HG02588 (cell line): ENCODE measurements around the gene RHO.

Experiments
- ATAC-seq: cut with Tn5 transposase; IDR thresholded peaks from one replicate; pipeline ENCODE4 v1.9.1; 2021; ENCODE audit warnings: mild to moderate bottlenecking, moderate library complexity; ENCODE audit not compliant: unreplicated experiment

Gene RHO

DNA sequence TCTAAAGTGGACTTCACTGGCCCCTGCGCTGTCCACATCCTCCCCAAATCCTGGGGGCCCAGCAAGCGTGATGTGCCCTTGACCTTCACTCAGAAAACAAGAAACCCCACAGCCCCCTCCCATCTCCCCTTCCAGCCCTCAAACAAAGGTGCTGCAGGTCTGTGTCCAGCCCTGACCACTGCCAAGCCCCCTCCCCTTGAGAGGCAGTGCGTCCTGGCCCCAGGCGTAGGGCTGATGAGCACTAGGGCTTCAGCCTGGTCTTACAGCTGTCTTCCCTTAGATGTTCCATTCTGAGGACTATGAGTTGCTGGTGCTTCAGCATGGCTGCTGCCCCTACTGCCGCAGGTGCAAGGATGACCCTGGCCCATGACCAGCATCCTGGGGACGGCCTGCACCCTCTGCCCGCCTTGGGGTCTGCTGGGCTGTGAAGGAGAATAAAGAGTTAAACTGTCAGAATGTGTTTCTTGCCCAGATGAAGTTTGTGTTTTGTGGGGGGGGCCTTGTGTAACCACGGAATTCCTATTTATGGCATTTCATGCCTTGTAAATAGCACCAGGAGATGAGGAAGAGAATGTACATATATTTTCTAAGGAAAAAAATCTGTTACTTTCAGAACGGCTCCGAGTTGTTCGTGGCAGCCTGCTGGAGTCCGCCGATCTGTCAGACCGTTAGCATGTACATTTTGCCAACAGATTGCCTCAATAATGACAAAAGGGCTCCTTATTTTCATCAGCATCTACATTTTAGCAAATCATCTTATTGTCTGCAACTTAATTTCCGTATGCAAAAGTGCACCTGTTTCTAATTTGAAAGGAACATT lies 8.3 kb upstream of the RHO start:
- no peak for ATAC-seq

DNA sequence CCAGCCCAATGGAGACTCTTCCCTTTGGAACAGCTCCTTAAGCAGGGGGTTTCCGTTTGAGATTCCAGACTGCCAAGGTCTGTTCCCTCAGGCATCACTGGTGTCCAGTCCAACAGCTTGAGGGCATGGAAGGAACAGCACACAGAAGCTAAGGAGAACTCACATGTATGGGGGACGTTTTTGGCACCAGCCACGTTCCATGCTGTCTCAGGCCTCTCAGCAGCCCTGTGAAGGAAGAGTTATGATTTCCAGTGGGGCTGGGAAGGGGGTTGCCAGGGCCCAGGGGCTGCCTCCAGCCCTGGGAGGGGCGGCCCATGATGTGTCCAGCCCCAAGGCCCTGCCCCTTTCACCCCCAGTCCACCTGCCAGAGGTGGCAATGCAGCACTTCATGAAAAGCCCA lies 7.5 kb upstream of the RHO start:
- ATAC-seq = no peak

DNA sequence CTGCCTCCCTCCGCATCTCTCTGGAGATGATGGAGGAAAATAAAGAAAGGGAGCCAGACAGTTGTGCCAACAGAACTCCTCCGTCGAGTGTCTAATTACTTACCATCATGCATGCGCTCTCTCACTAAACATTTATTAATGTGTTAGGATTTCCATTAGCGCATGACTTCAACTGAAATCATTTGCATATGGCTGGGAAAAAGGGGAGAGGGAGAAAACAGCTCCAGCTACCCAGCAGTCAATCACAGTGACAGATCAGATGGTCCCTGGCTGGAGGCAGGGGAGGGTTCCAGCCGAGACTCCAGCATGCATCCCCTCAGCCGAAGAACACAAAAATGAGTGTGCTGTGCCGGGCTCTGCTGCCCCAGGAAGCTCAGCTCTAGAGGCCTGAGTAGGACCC lies 6.8 kb upstream of the RHO start:
- no peak for ATAC-seq

DNA sequence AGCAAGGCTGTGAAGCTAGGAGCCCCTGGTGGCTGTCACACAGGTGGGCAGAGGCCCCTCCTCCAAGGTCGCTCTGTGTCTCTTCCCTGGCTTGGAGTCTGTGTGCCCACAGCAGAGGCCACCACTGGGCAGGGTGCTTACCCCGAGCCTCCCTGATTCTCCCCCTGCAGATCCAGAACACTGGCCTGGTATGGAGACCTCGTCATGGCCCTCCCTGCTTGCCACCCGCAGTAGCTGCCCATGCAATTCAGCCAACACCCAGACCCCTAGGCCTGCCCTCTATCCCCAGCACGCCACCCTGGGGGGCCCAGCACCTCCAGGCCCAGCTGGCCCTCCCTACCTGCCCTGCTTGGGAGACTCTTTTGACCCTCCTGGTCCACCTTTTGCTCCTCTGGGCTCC lies 5.5 kb upstream of the RHO start:
- no peak for ATAC-seq

GRCh38 chr3:129524081-129524480 lies 4.4 kb upstream of the RHO start:
- ATAC-seq = no peak

DNA sequence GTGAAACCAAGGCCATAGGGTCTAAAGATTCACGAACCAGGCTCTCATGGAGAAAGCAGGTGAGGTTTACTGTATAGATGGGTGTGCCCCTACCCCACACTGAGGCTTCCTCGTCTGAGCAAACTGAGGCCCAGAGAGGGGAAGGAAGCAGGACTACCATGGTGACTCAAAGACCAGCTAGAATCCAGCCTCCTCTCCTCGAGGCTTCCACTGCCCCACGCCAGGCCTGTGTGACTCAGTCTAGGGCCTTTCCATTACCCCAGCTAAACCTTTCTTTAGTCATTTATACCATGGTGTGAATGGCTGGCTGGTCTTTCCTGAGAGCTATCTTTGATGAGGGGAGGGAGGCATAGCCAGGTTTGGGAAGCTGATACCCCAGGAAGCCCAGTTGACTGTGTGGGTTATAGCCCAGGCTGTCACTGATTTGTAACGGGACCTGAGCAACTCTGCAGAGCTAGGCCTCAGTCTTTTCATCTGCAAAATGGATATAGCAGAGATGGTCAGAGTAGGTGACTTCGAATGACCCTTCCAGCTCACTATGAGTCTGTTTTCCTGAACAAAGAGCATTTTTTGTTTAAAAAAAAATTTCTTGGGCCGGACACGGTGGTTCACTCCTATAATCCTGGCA lies 3.0 kb upstream of the RHO start:
- no peak for ATAC-seq

GRCh38 chr3:129526121-129526900 lies 2.1 kb upstream of the RHO start:
- ATAC-seq = peak; percentile 84

- ATAC-seq = no peak
Observed at GRCh38 chr3:129527262-129527661, 1.2 kb upstream of the RHO start.

- no peak for ATAC-seq
Observed at GRCh38 chr3:129529436-129530210, 1.2 kb downstream of the RHO start.

DNA sequence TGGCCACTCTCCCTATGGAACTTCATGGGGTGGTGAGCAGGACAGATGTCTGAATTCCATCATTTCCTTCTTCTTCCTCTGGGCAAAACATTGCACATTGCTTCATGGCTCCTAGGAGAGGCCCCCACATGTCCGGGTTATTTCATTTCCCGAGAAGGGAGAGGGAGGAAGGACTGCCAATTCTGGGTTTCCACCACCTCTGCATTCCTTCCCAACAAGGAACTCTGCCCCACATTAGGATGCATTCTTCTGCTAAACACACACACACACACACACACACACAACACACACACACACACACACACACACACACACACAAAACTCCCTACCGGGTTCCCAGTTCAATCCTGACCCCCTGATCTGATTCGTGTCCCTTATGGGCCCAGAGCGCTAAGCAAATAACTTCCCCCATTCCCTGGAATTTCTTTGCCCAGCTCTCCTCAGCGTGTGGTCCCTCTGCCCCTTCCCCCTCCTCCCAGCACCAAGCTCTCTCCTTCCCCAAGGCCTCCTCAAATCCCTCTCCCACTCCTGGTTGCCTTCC lies 1.9 kb downstream of the RHO start:
- no peak for ATAC-seq

DNA sequence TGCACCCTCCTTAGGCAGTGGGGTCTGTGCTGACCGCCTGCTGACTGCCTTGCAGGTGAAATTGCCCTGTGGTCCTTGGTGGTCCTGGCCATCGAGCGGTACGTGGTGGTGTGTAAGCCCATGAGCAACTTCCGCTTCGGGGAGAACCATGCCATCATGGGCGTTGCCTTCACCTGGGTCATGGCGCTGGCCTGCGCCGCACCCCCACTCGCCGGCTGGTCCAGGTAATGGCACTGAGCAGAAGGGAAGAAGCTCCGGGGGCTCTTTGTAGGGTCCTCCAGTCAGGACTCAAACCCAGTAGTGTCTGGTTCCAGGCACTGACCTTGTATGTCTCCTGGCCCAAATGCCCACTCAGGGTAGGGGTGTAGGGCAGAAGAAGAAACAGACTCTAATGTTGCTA lies 2.4 kb downstream of the RHO start:
- no peak for ATAC-seq

GRCh38 chr3:129531699-129532098 lies 3.3 kb downstream of the RHO start:
- ATAC-seq = no peak

DNA sequence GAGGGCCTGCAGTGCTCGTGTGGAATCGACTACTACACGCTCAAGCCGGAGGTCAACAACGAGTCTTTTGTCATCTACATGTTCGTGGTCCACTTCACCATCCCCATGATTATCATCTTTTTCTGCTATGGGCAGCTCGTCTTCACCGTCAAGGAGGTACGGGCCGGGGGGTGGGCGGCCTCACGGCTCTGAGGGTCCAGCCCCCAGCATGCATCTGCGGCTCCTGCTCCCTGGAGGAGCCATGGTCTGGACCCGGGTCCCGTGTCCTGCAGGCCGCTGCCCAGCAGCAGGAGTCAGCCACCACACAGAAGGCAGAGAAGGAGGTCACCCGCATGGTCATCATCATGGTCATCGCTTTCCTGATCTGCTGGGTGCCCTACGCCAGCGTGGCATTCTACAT lies 3.8 kb downstream of the RHO start:
- ATAC-seq = no peak

DNA sequence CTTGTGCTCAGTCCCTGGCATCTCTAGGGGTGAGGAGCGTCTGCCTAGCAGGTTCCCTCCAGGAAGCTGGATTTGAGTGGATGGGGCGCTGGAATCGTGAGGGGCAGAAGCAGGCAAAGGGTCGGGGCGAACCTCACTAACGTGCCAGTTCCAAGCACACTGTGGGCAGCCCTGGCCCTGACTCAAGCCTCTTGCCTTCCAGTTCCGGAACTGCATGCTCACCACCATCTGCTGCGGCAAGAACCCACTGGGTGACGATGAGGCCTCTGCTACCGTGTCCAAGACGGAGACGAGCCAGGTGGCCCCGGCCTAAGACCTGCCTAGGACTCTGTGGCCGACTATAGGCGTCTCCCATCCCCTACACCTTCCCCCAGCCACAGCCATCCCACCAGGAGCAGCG lies 5.0 kb downstream of the RHO start:
- ATAC-seq = no peak

DNA sequence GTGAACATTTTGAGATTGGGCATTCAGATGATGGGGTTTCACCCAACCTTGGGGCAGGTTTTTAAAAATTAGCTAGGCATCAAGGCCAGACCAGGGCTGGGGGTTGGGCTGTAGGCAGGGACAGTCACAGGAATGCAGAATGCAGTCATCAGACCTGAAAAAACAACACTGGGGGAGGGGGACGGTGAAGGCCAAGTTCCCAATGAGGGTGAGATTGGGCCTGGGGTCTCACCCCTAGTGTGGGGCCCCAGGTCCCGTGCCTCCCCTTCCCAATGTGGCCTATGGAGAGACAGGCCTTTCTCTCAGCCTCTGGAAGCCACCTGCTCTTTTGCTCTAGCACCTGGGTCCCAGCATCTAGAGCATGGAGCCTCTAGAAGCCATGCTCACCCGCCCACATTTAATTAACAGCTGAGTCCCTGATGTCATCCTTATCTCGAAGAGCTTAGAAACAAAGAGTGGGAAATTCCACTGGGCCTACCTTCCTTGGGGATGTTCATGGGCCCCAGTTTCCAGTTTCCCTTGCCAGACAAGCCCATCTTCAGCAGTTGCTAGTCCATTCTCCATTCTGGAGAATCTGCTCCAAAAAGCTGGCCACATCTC lies 6.1 kb downstream of the RHO start:
- ATAC-seq = no peak

GRCh38 chr3:129535075-129535474 lies 6.6 kb downstream of the RHO start:
- ATAC-seq = no peak

DNA sequence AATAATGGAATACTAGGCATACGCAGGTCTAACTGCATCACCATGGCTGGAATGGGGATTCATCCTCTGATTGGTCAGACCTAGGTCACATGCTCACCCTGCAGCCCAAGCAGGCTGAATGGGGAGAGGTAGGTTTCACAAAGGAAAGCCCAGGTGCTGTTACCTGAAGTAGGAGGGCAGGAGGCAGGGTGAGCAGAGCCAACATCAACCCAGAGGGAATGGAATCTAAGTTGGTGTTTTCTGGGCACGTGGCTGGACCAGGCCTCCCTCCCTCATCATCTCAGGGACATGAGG lies 7.9 kb downstream of the RHO start:
- ATAC-seq = no peak

DNA sequence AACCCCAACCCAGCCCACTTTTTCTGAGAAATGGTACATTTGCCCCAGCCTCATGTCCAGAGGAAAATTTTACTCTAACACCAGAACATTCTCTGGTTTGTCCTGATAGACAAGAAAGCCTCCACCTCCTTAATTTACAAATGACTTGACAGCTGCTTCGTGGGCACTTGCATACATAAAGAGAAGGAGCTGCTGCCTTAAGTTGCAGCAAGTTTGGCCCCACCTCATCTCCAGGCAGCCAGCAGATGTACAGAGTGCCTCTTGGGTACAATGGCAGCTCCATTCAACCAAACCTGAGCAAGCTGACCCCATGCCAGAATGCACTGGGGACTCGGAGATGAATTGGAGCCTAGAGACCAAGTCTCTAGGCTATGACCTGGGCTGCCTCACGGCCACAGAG lies 8.4 kb downstream of the RHO start:
- ATAC-seq = no peak

- no peak for ATAC-seq
Observed at GRCh38 chr3:129539206-129539605, 10.8 kb downstream of the RHO start.

- no peak for ATAC-seq
Observed at GRCh38 chr3:129540776-129541516, 12.5 kb downstream of the RHO start.
